Measurements from ENCODE around the gene POLD2.

Gene POLD2

DNA sequence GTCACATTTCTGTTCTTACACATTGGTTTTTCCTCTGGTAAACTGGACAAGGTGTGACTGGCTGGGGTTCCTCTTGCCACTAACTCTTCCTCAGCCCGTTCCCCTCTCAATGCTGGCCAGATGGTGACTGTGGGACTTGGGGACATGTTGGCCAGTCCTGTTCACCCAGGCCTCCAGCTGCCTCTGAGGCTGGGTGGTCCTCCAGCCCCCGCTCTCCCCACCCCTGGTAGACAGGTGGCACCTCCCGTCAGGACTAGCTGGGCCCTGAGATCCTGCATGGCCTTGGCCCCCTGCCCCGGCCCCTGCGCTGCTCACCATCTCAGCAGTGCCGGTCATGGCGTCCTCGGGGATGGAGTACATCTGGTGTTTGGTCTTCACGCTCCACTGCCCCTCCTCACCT, 28.6 kb upstream of the POLD2 start:
- no peak for DNase-seq

DNA sequence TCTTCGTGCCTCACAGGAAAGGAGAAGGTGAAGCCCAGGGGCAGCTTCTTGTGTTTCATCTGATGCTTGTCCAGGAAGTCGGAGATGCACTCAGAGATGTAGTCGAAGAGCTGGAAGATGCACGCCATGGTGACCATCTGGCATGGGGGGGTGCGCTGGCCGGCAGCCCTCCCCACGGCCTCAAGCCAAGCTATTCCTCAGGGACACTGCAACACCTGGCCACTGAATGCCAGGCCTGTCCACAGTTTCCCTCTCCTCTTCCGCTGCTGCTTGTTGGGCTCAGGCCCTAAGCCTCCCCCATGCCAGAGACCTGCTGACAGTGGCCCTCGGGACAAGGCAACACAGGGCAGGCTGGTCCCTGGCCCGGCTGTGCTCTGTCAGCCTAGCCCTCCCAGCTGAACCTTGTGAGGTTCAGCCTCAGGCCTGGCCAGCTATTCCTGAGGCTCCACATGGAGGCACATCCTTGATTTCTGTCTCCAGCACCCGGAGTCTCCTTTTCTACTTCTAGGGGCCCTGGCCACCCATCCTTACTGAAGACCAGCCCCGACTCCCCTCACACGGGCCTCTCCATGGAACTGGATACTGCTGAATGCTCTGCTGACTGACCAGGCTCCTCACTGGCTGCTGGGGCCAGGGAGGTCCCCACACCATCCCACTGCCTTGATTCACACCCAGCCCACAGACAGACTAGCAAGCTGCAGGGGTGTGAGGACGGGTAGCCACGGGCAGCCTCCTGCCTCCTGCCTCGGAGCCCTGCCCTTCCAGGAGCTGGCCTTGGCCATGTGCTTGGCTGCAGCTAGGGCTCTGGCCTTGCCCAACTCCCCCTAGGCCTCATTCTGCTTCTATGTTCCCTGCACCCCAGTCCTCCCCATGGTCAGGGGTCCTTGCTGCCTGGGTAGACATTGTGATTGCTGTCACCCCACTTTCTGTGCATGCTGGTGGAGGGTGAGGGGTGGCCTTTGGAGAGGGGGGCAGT, 27.9 kb upstream of the POLD2 start:
- no peak for DNase-seq

DNA sequence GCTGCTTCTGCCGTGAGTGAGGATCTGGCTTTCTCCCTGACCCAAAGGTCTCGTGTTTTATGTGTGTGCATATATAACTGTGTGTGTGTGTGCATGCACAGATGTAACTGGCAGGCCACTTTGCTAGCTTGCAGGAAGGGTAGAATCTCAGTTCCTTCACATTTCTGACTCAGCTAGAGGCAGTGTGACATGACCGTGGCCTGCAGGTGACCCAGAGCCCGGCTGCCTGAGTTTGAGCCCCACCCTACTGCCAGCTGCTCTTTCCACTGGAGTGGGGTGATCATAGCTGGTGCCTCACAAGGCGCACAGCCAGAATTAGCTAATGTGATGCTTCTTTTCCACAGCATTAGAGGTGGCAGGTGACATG, 27.1 kb upstream of the POLD2 start:
- no peak for DNase-seq

DNA sequence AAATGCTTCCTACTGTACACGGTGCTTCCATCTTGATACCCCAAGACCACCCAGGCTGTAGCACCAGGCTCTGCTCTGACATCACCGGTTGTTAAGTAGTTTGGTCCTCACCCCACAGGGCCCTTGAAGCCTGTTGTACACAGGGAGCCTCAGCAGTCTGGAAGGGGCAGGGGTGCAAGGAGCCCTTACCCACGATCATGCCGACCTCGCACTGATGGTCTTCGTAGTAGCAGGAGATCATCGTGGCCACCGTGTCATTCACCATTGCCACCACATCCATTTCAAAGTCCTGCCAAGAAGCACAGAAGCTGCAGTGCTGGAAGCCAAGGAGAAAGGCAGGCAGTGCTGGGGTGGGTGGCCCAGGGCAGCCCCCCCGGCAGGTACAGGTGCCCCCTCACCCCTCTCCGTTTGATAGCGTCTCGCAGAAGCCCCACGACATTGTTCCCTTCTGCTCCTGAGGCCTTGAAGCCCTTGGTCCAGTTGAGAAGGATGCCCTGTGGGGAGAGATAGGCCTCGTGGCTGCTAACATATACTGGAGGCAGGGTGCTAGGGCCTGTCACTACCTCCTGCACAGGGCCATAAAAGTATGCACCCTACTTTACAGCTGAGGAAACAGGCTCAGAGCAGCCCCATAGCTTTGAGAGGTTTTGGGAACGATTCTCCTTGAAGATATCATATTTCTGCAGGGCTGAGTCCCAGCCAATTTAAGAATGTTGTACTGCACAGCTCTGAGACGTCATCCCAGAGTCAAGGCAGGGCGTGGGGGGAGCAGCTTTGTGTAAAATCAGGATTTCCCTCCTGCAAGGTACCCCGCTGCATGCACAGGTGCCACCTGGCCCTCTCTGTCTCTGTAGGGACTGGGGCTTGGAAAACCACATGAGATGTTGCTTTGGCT, 26.5 kb upstream of the POLD2 start:
- DNase-seq, result no peak

DNA sequence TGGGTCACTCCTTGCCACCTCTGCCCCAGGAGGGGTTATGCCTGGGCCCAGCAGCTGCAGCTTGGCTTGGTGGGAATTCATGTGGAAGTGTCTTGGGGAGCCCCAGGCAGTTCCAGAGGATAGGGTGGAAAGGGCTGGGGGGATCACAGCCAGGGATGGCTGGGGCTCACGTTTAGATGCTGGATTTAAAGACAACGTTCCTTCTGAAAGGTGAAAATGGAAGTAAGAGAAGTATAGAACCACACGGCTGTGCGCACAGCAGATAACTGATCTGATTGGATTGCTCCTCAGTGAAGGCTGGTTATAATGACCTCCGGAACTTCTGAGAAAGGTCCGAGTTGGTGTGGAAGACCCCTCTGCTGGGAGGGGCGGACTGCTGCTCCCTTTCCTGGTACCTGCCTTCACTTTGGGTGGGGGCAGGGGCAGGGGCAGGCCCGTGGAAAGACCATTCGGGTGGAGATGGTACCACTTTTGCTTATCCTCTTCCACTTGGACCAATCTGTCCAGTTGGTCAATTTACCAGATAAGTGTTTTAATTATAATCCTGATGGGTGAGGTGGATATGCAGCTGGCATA, 25.7 kb upstream of the POLD2 start:
- no peak for DNase-seq

DNA sequence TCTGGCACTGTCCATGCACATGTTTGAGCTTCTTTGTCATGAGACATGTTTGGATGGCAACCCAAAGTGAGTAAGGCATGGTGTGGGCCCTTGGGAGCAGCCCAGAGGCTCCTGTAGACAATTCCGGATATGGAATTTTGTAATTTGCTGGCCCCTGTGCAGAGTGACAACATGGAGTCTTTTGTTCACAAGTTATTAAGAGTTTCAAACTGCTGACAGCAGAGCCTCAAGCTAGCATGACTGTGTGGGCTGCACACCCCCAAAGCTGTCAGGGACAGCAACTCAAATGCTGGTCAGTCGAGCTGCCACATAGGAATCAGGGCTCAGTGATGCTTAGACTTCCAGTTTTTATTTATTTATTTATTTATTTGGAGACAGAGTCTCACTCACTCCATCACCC, 24.8 kb upstream of the POLD2 start:
- no peak for DNase-seq

DNA sequence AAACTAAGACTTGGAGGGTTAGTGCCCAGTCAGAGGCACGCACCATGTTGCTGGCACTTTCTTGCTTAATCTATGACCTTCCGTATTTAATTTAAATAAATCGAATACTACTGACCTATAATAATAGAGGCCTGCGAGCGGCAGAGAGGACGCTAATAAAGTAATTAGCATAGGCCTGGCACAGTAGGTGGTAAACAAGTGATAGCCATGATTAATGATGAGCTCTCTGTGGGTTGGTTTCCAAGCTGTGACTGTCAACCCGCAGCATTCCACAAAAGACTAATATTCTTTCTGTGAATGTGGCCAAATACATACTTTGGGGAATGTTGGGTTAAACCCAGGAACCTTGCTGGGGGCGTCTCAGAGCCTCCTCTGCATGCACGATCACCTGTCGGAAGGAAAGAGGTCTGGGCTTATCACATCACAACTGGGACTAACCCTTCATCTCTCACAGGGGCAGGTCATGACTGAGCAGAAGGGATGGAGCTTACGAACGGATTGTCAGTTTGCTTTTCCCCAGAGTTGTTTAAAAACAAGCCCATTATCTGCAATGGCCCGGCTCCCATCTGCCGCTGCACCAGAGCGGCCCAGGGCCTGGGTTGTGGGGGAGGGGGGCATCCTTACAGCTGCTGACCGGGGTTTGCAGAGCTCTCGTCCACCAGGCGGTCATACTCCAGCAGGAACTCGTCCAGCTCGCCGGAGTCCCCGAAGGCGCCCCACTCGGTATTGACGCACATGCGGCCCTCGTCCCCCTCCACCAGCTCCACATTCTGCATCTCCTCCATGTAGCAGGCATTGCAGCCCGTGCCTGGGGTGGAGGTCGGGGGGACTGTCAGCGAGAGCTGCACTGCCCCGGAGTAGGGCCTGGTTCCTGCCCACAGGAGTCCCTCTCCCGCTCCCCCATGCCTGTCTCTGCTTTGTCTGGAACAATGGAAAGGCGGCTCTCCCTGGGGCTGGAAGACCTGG, 24.0 kb upstream of the POLD2 start:
- no peak for DNase-seq

DNA sequence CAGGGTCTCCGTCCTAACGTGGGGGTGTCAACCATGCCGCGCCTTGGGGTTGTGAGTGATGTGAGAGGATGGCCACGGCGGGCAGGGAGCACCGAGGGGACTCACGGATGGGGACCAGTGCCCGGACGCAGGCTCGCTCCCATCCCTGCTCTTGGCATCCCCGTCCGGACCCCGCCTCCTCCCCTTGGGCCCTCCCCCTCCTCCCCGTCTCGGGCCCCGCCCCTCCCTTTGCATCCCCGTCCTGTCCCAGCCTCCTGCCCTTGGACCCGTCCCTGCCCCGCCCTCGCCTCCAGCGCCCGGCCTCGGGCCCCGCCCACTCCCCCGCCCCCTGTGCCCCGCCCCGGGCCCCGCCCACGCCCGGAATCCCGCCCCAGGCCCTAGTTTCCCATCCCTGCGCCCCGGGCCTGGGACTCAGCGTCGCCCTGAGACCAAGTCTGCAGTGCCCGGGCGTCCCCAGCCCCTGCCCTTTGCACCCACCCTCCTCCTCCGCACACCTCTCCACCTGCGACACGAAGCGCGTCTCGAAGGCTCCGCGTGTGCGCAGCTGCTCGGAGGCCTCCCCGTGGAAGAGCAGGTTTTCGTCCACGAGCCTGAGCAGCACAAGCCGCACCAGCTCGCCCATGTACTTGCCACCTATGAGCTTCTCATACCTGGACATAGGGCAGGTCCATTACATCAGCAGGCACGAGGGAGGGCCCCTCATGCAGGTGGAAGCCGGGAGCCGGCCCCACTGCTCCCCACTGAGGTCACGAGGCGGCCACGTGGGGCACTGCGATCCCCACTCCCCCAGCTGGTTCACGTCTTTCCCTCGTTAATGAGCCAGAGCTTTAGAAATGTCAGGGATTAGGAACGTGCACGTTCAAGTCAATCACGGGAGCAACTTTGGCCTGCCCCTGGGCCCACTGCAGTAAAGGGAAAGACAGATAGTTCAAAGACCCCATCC, 22.9 kb upstream of the POLD2 start:
- no peak for DNase-seq

DNA sequence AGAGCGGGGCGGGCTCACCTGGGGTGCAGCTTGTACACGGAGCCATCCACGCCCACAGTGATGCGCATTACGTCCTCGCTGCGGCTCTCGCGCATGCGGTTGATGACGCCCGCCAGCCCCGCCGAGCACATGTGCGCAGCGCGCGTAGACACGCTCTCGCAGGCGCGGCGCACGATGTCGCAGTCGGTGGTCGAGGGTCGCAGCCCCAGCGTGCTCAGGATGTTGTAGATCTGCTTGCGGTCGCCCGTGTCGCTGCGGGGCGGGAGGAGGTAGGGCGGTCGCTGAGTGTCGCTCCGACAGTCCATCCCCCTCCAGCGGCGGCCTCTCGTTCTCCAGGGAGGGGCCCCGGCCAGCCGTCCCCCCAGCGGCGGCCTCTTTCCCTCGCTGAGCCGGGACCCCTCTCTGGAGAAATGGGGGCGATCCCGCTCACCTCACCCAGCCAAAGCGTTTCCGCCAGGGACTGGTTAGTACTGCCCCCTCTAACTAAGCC, 22.2 kb upstream of the POLD2 start:
- DNase-seq, result no peak

DNA sequence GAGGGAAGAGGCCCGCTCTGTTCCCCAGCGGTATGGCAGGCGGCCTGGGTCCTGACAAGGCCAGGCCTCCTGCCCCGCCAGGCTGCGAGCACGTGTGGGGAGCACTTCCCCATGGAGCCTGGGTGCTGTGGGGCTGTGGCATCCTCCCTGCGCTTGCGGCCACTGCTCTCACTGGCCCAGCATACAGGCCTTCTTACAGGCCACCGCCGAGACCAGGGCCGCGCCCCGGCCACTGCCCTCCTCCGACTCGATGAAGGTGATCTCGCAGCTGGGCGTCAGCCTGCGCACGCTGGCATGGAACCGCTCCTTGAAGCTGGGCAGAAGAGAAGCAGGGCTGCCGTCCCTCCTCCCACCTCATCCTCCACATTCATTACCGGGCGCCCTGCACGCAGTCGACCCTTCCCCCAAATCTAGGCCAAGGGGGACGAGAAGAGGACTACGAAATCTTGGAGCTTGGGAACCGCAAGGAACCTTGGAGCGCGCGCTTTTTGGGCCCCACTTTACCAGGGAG, 21.7 kb upstream of the POLD2 start:
- DNase-seq, result no peak

DNA sequence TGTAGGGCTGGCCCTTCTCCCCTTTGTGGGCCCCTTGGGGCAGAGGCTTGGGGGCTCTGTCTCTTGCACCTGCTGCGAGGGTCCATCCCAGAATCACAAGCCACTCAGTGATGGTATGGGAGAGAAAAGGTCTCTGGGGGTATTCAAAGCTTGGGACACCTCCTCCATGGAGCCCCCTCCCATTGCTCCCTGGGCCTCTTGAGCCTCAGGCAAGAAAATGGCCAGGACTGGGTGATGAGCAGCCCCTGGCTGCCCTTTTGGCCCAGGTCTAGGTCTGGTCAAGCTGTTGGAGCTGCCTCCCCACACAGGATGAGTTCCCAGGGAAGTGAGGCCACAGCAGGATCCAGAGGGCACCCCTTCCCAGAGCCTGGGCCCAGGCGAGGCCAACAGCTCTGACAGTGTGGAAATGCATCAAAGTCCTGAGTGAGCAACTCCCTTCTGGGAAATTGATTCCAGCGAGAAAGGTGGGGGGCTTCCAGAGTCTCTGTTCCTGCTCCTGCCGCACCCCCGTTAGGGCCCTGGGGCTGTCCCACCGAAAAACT, 21.1 kb upstream of the POLD2 start:
- DNase-seq, result no peak

DNA sequence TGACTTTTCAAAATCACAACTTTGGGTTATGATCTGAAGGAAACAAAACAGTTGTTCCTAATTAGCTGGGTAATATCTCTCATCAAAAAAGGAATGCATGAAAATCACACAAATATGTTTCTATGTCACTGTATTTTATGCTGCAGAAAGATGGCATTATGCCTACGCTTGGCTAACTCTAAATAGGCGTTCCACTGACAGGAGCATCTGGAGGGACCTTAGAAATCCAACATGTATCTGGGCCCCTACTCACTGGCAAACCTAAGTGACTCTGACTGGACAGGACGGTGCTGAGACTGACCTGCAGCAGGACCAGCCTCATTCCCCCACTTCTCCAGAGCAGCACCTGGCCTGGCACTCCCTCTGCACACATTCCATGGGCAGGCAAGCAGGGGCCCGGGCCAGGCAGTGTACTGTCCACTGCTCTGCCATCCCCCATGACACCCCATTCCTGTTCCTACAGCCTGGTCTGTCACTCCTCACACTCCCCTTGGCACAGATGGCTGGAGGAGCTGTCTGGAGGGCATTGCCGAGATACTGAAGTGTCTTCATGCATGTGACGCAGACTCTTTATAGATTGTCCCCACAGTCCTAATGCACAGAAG, 20.4 kb upstream of the POLD2 start:
- no peak for DNase-seq

DNA sequence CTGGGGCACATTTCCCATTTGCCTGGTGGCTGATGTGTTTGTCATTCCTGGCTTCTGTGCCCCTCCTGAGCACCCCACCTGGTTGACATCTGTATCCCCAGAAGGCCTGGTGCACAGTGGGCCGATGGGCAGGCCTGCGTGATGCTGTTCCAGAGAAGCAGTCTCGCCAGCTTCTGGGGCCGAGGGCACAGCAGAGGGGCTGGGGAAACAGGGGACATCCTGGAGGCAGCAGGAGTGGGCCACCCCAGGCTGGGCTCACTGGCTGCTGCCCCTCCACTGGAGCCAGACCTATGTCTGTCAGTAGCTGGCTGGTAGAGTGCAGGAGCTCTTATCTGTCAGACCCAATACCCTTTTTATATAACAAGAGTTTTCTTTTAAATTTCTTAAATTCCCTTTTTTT, 18.7 kb upstream of the POLD2 start:
- no peak for DNase-seq

DNA sequence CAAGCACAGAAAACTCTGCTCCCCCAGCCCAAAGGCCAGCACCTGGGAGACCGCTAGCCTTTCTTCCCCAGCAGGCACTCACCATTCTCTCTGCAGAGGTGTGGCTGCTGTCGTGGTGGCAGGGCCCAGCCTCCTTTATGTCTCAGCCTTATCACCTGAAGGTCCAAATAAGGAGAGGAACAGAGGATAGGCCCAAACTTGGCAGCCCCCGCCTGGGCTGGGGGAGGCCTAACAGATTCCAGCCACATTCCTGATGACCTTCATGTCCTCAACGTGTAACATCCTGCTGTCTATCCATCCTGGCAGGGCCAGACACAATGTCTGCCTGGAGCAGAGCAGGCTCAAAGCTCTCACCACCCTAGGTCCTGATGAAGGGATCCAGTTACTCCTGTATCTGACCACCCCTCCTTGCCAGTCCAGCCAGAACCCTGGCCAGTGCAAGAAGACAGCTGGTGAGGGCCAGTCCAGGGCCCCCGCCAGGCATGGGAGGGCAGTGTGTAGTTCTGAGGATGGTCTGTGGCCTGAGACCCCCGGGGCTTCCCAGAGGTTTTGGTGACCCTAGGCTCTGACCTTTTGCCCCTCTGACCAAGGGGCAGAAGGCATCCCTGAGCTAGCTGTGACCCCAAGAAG, 18.0 kb upstream of the POLD2 start, which contains the start of gene MYL7:
MYL7 (minus strand) TSS at position 112 of the 630 bp plus-strand sequence; CDS start at position 85, 27 bp downstream.
- DNase-seq, result no peak

DNA sequence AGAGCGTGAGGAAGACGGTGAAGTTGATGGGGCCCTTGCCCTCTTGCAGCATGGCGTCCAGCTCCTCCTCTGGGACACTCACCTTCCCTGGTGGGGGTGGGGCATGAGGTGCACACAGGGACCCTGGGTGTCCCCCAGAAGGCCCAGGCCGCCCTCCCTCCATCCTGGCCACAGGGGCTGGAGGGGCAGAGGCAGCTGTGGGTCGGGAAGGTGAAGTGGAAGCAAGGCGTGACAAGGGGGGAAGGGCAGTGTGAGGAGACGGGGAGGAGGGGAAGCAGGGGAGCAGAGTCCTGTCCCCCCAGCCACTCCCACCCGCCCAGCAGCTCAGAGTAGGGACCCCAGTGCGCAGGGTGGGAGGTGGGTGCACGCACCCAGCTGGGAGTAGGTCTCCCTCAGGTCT, 17.0 kb upstream of the POLD2 start:
- DNase-seq, result no peak

DNA sequence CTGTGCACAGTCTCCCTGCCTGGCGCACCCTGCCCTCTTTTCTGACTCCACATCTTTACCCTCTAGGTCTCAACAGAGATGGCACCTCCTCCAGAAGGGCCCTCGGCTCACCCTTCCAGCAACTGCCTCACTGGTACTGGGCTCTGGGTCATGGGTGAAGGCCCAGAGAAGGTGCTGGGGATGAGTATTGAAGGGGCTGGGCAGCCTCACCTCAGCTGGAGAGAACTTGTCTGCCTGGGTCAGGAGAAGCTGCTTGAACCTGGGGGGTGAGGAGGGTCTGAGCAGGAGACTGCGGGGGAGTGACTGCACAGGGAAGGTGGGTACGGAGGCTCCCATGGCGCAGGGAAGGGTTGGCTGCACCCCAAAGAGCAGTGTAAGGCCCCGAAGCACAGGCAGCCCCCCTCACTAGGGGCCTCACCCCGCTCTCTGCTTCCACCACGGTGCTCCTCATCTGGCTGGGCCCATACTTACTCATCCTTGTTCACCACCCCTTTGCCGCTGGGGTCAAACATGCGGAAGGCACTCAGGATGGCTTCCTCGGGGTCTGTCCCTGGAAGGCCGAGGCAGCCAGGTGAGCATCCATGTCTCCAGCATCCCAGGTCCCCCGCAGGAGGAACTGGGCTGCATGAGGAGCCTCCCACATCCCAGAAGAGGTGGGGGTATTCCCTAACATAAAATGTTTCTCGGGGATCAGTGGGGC, 16.1 kb upstream of the POLD2 start:
- DNase-seq, result no peak

DNA sequence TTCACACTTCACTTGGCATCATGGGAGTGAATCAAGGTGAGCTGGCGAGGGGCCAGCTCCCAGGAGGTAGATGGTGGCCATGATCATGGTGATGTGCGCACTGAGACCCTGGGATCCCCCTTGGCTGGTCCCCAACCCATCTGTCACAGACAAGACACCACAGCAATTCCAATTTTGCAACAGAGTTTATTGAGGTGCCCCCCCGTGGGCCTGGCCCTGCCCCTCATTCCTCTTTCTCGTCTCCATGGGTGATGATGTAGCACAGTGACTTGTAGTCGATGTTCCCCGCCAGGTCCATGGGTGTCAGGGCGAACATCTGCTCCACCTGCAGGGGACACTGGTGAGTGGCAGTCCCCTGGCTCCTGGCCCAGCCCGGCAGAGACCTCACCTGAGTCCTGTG, 15.3 kb upstream of the POLD2 start:
- DNase-seq, result no peak

DNA sequence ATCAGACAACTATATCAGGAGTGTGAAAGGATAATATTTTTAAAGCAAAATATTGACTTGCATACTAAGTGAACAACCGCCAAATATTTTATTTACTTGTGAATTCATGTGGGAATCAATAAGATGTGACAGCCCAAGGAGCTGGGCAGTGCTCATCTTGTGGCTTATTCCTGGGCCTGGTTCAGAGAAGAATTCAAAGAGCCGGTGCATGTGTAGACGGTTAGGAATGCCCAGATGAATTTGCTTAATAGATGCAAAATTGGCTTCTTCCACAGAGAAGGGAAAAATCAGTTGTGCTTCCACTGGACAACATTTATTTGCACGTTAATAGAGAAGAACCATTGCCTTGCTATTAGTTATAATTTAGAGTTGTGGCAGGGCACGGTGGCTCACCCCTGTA, 13.4 kb upstream of the POLD2 start:
- DNase-seq, result no peak
